ENCODE results near the gene RPL22.
A peak's percentile ranks its signal among the peaks of the same experiment; 100 is the strongest.

The RPL22 gene

DNA sequence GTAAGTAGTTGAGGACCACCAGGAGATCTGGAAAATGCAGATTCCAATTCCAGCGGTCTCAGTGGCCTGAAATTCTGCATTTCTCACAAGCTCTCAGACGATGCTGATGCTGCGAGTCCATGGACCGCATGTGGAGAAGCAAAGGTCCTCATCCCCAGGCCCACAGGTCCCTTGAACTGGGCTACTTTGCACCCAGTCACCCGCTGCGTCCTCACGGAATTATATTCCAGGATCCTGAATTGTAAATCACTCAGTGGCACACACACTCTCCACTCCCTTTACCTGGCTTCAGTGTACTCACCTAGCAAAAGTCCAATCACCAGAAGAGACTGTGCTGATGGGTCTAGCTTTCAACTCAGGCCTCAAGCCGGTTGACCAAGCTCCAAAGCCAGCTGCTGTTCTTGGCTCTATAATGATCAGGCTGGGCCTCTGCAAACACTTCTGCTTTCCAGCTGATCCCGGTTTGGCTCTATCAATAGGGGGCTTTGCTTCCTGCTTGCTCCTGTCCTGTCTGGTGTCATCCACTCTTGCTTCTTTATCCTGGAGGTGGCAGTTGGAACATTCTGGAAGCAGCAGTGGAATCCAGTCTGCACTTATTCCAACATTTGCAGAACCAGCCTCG lies 904 bp upstream of the RPL22 start:
- no peak for DNase-seq (ENCODE audit: low read depth)

DNA sequence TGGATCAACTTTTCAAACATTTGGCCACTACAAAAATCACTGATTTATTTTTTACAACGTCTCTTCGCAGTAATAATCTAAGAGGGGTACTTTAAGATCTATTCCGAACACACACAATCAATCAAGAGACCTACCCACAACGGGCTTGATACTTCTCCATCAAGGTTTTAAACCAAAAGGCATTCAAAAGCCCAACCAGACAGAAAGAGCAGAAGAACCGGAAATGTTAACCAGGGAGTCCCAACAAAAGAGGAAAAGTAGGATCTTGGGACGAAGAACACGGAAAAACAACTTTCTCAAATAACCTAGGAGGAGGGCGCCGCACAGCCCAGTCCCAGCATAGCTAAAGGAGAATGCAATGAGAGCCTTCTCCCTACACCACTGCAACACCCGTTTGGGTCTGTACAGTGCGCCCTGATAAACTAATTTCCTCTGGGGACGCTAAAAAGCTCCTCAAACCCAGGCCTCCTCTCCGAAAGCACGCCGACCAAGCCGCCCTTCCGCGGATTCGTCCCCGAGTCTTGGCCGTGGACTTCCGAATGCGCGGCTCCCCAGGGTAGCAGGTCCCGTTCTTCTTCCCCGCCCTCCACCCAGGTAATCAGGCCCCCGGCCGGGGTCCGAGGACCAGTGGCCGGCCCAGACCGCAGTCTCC lies 623 bp downstream of the RPL22 start:
- peak; percentile 20 for DNase-seq (ENCODE audit: low read depth)

- DNase-seq (ENCODE audit: low read depth), result no peak
Measured at GRCh38 chr1:6197746-6198427, 1.5 kb downstream of the RPL22 start.

DNA sequence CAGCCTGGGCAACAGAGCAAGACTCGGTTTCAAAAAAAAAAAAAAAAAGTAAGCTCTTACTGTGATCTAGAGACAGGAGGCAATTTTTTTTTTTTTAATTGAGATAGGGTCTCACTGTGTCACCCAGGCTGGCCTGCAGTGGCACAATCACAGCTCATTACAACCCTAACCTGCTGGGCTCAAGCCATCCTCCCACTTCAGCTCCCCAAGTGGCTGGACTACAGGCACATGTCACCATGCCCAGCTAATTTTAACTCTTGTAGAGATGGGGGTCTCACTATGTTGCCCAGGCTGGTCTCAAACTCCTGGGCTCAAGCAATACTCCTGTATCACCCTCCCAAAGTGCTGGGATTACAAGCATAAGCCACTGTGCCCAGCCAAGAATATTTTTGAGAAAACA lies 7.4 kb downstream of the RPL22 start:
- no peak for DNase-seq (ENCODE audit: low read depth)

DNA sequence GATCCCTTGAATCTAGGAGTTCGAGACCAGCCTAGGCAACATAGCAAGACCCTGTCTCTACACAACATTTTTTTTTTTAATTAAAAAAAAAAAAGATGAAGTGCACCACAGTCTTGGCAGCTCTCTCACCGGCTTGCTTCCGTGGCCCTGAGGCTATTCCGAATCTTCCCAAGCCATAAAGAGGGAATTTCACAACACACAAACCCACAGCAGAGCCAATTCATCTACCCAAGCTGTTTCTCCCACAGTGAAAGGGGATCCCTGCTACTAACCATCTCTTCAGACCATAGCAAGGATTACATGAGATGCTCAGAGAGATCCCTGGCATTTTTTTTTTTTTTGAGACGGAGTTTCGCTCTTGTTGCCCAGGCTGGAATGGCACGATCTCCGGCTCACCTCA lies 10.9 kb downstream of the RPL22 start:
- no peak for DNase-seq (ENCODE audit: low read depth)

DNA sequence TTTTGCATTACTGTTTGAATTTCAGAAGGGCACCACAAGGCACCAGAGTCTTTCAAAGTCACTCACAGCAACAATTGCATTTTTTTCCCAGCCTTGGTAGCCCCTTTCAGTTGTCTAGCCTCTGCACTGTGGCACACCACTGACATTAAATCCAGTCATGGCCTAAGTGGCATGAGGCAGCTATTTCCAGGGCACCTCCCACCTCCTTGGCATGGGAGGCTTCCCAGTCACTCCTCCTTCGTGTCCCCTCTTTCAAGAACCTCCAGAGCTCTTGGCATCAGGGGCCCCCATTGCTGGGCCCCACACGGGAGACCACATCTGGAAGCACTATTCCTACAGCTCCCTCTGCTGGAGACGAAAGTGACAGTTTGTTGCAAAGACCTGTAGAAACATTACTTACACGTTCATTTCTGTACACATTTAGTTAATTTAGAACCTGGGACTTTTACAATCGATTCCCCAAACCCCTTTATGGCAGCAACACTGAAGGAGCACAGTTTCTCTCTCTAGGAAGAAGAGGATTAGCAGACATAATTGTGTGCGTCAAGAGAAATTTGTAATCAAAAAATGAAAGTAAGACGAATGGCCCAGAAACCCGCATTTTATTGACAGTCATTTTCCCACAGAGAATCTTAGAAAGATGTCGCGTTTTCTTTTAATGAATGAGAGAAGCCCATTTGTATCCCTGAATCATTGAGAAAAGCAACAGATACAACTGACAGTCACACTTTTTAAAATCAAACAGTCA lies 13.6 kb downstream of the RPL22 start:
- no peak for DNase-seq (ENCODE audit: low read depth)

DNA sequence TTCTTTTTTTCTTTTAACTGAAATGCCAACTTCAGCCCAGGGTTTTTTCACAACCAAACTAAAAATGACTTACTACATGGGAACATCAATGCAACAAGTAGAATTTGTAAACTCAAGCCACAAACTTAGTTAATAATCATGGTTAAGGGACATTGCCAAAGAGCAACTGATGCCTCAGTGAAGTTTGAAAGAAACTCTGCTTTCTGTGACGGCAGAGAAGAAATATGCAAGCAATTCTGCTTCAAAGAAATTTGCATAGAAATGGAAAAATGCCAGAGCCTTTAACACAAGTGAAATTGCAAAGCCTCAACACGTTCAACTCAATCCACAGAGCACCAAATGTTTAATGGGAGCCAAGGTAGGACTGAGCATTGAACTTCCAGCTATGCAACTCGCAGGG lies 14.2 kb downstream of the RPL22 start:
- no peak for DNase-seq (ENCODE audit: low read depth)

DNA sequence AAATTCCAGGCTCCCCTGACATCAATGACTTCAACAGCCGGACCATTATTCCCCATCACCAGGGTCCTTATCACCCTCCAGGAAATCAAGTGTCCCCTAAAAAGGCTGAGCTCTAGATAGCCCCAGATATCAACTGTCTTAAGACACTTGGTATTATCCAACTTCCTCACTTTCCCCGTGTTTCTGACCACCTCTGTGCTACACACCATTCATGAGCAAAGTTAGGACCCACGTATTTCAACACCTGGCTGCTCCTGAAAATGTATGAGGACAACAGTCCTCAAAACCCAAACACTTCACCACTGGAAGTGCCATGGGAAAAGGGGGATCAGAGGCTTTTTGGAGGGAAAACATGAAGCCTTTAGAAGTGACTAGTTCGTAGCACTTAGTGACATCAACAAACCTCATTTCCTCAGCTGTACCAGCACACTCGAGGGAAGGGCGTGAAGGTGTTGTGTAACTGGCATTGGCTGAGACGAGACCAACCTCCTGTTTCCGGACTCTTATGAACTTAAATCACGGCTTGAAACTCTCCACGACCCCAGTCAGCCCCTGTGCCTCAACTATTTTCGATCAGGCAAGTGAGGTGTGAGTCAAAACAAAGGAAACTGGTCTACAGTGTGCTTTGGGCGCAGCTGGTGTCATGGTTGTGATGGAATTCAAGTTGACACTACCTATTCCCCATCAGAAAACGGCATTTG lies 15.2 kb downstream of the RPL22 start:
- no peak for DNase-seq (ENCODE audit: low read depth)

DNA sequence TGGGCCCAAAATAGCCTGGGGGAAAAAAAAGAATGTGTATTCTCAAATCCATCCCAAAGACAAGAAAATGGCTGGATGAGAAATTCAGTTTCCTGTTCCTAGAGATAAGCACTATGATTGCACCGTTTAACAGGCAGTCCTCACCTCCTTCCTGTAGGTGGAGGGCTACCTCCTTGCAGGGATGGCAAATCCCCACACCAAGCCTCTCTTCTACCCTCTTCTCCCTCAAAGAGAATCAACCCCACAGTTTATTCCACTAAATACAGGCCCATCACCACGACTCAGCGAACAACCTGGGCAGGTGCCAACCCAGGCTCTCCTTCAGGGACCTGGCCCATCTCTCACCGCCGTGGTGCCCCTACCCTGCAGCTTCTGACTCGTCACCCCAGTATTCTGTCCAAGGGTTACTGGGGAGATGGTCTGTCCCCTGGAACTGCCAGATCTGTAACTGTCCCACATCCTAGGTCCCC lies 15.8 kb downstream of the RPL22 start:
- DNase-seq (ENCODE audit: low read depth), result no peak

DNA sequence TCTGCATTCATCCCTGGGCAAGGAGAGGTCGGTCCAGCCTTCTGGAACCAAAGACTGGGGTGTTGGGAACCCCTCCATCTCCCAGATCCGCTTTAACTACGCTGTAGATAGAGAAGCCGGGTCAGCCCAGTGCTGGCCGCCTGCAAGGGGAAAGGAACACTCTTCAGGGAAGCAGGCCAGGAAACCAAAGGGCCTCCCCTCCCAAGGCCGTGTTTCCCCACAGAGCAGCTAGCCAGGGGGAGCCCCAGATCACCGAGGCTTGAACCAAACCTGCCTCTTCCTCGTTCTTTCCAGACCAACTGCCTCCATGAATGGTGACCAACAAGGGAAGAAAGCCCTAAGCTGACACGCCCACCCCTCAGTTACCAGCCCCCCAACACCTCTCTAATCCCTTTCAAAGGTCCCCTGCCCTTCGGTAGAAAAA lies 18.0 kb downstream of the RPL22 start:
- DNase-seq (ENCODE audit: low read depth), result no peak

DNA sequence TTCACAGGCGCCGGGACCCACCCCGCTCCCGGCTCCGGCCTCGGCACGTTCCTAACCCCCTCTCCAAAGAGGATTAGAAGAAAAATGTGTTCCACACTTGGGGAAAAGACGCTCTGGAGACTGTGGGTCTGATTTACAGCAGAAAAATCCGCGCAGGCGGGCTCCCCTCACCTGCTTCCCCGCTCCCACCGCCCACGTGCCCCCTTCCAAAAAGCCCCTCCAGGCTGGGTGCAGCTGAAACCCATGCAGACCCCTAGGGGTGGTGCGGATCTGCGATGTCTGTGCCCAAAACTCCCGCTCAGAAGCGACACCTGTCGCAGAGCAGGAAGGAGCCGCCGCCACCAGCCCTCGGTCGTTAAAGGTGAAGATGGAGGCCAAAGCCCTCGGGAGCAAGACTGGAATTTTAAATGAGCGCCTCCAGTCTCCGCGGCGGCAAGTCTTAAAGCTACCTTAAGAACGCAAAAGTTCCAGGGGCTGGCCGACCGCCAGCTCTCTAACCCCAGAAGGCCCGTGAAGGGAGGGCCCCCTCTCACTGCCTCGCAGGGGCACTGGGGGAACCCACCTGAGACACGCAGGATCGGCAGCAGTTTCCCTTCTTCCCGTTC lies 18.6 kb downstream of the RPL22 start:
- DNase-seq (ENCODE audit: low read depth), result no peak

DNA sequence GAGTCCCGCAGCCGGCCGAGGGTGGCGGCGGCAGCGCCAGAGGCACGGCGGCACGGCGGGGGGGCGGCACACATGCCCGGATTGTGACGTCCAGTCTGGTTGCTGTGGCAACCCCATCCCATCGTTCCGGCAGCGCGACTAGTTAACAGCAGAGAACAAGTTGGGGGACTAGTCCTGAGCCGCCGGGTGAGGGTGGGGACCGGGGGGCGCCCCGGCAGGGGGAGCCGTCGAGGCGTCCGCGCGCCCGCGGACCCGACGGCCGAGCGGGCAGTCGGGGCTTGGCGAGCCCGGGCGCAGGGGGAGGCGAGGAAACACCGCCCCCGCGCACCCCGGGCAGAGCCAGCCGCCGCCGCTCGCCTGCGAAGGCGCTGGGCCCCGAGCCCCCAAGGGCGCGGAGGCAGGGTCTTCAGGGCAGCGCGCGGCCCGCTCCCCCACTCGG lies 19.1 kb downstream of the RPL22 start, which contains the start of gene CHD5:
CHD5 (minus strand) TSS at position 54 of the 439 bp plus-strand sequence. CDS start 298 bp downstream, outside the sequence.
- DNase-seq (ENCODE audit: low read depth), result no peak

DNA sequence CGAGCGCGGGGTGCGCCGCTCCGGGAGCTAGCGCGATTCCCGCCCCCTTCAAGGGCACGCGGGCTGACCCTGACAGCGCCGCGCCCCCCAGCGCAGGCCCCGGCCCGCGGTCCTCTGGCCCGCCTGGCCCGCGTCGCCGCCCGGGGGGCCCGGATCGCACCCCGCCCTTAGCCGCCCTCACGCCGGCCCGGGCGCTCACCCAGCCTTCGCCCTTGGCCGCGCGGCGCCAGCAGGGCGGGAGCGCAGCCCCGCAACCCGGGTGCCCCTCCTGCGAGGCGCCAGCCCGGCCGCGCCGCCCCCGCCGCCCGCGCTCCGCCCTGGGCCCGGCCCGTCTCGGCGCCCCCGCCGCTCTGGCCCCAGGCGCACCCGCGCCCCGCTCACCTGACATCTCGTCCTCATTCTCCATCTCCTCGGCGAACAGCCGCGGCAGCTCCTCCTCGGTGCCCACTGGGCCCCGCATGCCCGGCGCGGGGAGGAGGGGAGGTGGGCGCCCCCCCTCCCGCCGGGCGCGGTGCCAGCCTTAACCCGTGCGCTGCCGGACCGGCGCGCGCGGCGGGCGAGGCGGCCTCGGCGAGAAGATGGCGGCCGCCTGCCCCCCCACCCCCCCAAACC lies 19.7 kb downstream of the RPL22 start:
- no peak for DNase-seq (ENCODE audit: low read depth)

GRCh38 chr1:6178751-6179563 lies 20.4 kb downstream of the RPL22 start:
- DNase-seq (ENCODE audit: low read depth), result no peak

DNA sequence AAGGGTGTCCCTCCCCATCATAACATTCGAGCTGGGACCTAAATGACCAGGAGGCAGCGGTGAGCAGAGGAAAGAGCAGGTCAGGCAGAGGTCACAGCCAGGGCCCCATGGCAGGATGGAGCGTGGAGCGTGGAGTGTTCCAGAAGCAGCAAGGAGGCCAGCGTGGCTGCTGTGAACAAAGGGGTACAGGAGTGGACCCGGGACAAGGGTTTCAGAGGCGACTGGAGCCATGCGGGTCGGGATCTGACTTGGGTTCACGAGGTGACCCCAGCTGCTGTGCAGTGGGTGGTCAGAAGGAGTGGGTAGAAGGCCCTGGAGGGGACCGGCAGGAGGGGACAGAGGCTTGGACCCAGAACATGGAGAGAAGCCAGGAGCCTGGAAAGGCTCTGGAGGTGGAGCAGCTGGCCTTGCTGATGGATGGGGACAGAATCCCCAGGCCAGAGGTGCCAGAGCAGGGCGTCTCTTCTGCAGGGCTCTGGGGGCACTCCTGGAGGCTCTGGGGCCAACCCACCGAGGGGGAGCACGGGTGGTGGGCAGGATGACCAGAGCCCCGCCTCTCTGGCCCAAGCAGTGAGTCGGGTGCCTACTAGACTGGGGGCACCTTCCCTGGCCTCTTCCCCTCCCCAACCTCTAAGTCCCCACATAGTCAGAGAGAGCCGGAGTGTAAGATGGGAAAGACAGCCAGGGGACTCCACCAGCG lies 21.6 kb downstream of the RPL22 start:
- no peak for DNase-seq (ENCODE audit: low read depth)

- no peak for DNase-seq (ENCODE audit: low read depth)
Measured at GRCh38 chr1:6176779-6177178, 22.6 kb downstream of the RPL22 start.

DNA sequence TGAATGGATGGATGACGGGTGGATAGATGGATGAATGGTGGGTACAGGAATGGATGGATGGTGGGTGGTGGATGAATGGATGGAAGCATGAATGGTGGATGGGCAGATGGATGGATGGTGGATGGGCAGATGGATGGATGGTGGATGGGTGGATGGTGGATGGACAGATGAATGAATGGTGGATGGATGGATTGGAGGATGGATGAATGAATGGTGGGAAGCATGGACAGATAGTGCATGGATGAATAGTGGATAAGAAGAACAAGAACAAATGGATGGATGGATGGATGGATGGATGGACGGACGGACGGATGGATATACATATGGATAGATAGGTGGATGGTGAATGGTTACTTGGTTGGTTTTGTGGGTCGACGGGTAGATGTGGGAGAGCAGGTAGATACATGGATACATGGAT lies 24.0 kb downstream of the RPL22 start:
- no peak for DNase-seq (ENCODE audit: low read depth)

DNA sequence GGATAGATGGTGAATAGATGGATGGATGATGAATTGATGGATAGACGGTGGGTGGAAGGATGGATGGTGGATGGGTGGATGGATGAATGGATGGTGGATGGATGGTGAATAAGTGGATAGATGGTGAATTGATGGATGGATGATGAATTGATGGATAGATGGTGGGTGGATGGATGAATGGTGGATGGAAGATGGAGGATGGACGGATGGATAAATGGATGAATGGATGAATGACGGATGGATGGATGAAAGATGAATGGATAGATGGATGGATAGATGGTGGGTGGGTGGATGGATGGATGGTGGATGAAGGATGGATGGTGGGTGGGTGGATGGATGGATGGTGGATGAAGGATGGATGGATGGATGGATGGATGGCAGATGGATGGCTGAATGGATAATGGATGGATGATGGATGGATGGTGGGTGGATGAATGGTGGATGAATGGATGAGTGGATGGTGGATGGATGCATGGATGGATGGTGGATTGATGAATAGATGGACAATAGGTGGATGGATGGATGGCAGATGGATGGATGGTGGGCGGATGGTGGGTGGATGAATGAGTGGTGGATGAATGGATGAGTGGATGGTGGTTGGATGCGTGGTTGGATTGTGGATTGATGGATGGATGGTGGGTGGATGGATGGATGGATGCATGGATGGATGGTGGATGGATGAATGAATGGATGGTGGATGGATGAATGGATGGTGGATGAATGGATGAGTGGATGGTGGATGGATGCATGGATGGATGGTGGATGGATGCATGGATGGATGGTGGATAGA lies 24.6 kb downstream of the RPL22 start:
- no peak for DNase-seq (ENCODE audit: low read depth)

- no peak for DNase-seq (ENCODE audit: low read depth)
Measured at GRCh38 chr1:6172549-6172948, 26.8 kb downstream of the RPL22 start.

Measured in activated T-cell treated with anti-CD3 and anti-CD28 coated beads for 1 hour (primary cell).